Hematopoietic multipotent progenitor cell (in vitro differentiated cells): Measurements from ENCODE around the gene ADGRL4. TPM values are rescaled to one million over a fixed set of nuclear protein-coding genes. Genes with fewer than 3 reads are reported as not detected.
A peak's percentile ranks its signal among the peaks of the same experiment; 100 is the strongest.
"Not testable (repeated sequence)": the region's sequence is repeated elsewhere in the genome, so short reads cannot be mapped to it uniquely, and the experiment has no call there.

Source experiments
- DNase-seq, 3 donors: peaks; one replicate each; pipeline ENCODE4 v3.0.0-alpha.2; 2011 to 2015; ENCODE audit warnings: low read depth in 2 of 3, low spot score in 2 of 3
- total RNA-seq: library from RNA; depleted of rRNA; stranded (reverse); fragments of >200 nt; gene quantifications from one replicate; pipeline ENCODE4 v1.2.3, GENCODE V29; 2012

Gene ADGRL4
- total RNA-seq, 1 donor: not detected

DNA sequence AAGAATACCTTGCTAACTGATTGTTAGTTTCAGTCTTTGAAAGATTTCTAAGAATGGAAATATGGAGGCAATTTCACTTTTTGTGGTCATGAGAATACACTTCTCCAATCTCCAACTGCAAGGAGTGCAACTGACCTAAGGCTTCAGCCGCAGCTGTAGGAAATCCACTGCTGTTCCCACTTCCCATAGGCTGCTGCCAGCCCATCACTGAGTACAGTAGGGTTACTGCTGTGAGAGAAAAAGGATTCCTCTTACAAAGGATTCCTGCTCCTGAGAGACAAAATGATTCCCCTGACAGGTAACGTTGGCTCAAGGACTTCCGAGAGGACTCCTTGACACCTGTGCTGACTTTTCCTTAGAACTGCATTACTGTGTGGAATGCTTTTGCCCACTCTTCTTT lies 87.4 kb downstream of the ADGRL4 start:
- no peak for DNase-seq

DNA sequence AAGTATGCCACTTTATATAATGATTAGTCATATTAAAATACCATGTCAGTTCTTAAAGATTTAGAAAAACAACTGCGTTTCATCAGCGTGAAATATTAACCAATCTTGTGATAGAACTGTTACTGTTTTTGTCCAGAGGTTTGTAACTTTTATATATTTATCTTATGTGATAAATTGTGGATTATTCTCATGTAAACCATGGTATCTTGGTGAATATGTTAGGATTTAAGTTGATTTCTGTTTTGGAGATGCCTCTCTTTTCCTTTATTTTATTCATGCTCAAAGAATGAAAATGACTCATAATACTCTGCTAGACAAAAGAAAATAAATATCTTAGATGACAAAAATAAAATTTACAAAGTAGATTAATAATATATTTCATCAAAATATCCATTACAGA lies 88.4 kb downstream of the ADGRL4 start:
- no peak for DNase-seq

GRCh38 chr1:78916986-78917385 lies 89.5 kb downstream of the ADGRL4 start:
- DNase-seq: no peak

DNA sequence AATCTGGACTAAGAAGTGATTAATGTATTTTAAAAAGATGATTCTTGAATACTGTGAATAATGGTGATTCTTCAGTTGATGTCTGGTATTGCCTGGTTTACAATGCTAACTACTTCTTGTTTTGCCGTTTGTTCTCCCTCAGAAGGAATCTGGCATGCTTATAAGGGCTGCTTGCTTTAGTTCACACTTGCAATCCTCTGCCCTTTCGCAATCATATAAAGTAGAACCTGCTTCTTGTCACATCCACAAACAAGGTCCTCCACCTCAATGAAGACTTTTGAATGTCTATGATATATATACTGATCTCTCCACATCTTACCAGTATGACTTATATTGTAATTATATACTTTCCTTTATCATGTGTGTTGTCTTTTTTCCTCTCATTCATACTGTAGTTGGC lies 92.6 kb downstream of the ADGRL4 start:
- DNase-seq: no peak

DNA sequence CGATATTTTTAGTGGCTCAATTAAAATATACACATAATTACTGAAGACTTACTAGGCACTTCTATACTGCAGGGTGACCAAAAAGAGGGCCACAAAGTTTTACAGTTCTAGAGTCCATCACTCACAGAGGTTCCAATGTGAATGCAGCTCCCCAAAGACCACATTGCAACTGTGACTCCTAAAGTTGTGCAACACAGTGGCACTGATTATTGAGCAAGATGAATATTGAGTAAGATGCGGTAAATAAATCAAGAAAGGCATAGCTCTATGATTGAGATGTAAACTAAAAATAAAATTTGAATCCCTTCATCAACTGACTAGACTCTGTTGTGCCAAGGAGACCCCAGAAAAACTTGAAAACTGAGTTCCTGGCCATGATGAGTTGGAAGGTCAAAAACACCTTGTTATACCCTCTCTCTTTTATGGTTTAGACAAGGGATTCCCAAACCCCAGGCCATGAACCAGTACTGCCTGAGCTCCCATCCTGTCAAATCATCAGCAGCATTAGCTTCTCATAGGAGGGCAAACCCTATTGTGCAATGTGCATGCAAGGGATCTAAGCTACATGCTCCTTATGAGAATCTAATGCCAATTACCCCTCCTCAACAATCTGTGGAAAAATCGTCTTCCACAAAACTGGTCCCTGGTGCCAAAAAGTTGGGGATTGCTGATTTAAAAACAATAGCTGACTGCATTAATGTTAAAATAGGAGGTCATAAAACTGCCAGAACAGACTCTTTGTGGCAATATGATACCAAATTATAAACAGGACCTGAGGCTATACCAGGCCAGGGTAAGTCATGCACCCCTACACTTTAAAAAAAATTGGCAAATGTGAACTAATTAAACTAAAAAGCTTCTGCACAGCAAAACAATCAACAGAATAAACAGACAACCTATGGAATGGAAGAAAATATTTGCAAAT lies 94.3 kb downstream of the ADGRL4 start:
- no peak for DNase-seq

GRCh38 chr1:78902641-78903040 lies 103.9 kb downstream of the ADGRL4 start:
- no peak for DNase-seq

DNA sequence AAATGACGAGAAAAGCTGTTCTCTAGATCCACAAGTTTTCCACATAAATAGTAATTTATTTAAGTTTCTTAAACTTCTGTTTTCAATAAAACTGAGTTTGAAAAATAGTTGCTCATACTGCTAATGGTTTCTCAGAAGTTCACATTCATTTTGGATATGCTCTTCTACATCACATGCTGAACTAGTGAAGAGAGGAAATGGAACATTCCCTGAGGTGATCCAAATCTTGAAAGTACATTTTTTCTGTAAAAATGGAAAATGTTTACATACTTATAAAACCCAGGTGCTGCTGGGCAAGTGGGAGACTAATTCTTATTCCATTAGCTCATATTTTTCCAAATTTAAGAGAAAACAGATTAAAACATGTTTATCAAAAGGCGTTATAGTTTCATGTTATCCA lies 111.7 kb downstream of the ADGRL4 start:
- DNase-seq: no peak

GRCh38 chr1:78892260-78892840 lies 114.2 kb downstream of the ADGRL4 start:
- no peak for DNase-seq

GRCh38 chr1:78887458-78887857 lies 119.1 kb downstream of the ADGRL4 start:
- no peak for DNase-seq

DNA sequence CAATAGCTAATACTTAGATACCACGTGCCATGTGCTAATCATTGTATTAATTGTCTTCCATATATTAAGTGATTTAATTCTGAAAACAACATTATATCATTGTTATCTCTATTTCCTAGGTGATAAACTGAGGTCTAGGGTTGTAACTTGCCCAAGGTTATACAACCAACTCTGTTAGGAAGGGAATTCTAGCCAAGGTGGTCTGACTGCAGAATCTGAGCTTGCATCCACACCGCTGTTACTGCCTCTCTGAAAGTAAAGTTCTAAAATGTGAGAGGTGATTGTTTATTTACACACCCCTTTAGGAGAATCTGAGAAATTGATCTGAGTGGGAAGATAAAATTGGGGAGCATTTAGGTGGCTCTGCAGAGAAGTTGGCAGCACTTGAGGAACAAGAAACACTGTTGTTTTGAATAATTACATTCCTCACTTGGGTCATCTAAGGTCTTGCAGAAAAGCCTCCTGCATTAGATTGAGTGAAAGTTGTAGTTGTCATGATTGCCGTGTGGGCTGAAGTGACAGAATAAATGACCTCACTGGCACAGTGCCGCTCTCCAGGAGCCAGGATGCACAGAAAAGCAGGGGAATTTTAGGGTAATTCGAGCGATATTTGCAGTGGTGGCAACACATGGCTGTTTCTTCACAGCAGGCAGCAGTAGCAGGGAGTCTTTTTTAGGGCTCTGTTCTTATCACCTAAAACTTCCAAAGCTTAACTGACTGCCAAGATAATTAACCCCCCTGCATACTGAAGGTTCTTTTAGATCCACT lies 121.7 kb downstream of the ADGRL4 start:
- no peak for DNase-seq

- no peak for DNase-seq
Observed at GRCh38 chr1:78880223-78880622, 126.3 kb downstream of the ADGRL4 start.

- DNase-seq: not testable (repeated sequence)
Observed at GRCh38 chr1:78875986-78876385, 130.5 kb downstream of the ADGRL4 start.

GRCh38 chr1:78872801-78873200 lies 133.7 kb downstream of the ADGRL4 start:
- DNase-seq: not testable (repeated sequence)

DNA sequence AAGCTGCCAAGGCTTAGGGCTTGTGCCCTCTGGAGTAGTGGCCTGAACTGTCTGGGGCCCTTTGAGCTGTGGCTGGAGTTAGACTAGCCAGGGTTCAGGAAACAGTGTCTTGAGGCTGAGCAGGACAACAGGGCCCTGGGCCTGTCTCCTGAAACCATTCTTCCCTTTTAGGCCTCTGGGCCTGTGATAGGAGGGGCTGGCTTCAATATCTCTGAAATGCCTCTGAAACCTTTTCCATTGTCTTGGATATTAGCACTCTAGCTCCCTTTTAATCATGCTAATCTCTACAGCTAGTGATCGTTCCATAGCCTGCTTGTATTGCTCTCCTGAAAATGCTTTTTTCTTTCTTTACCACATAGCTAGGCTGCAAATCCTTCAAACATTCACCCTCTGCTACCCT lies 135.3 kb downstream of the ADGRL4 start:
- no peak for DNase-seq

GRCh38 chr1:78869136-78869535 lies 137.4 kb downstream of the ADGRL4 start:
- DNase-seq: no peak

DNA sequence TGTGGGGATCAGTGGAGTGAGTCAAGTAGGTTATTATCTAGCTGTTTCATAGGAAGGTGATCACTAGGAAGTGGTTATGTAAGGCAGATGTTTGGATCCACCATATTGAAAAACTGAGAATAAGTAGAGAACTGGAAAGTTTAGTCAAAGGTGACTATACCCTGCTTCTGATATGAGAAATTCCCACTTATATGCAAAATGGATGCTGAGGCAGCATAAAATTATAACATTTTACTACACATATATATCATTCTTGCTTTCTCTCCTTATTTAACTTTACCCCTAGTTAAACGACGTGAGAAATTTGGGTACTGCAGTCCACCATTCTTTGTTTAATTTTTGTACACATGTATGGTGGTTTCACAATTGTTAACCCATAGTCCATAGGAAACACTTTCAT lies 142.4 kb downstream of the ADGRL4 start:
- DNase-seq: no peak

DNA sequence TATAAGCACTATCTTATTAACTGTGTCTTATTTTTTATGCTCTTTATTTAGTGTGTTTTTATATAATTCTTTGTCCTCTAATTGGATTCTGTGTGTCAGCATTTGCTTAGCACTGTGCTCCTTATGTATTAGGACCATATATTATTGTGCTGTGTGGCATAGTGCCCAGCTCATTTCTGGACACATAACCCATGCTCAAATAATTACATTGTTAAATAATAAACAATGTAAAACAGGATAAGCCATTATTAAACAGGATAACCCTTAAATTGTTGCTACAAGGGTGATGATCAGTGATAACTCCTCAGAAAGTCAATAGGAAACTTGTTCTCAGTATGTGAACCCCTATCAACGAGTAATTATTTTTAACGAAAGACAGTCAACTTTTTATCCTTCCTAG lies 150.4 kb downstream of the ADGRL4 start:
- no peak for DNase-seq

DNA sequence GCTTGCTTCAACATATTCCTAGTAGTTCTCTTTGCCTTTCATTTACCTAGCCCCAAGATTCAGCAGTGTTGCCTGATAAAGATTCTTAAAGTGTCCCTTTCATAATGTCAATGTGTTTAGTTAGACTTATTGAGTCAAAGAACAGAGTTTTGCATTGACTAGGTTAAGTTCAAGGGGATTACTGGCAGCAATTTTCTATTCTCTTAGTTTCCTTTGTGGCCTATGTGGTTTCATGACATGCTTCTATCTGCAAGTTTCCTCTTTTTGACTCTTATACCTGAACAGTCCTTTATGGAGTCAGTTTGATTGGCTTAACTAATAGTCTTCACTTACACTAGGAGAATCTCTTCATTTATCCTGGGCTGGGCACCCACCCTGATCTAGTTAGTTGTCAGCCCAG lies 151.3 kb downstream of the ADGRL4 start:
- DNase-seq: peak in 1 of 3 donors; percentile 44

DNA sequence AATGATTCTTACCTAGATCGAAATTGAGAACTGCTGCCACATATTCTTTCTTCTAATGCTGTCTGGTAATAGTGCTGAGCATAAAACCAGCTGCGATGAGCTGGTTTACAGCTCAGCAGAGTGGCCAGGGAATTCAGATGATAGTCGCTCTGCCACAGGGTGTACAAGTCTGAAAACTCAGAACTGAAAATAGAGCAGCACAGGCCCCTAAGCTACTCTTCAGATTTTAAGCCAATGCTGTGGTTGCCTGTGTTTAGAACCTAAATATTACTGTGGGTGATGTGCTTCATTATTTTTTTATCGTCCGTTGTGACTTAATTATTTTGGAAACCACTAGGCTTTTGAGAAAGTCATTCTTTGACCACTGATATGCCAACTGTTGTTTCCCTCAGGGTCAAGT lies 152.0 kb downstream of the ADGRL4 start:
- no peak for DNase-seq

GRCh38 chr1:78843546-78843945 lies 163.0 kb downstream of the ADGRL4 start:
- DNase-seq: no peak

DNA sequence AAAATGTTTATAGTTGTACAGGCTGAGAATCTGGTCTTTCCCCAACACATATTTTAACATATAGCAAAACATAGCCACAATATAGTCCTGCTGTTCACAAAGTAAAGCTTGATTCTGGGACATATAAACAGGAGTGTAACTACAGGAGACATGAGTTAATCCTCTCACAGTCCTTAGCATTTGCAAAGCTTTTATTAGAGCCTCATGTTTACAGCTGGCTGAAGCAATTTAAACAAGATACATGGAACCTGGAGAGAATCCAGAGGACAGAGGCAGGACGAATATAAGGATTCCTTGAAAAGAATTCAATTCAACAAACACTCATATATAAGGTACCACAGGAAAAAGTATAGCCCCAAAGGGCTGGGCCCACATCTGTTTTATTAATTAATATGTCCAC lies 163.4 kb downstream of the ADGRL4 start:
- DNase-seq: no peak
